ENCODE data around the gene ZNF396. TPM values are rescaled to one million over a fixed set of nuclear protein-coding genes. Genes with fewer than 3 reads are reported as not detected.

The ZNF396 gene
- total and polyA plus RNA-seq, 2 experiments from 2014 or later: 0.31 to 0.36 TPM

DNA sequence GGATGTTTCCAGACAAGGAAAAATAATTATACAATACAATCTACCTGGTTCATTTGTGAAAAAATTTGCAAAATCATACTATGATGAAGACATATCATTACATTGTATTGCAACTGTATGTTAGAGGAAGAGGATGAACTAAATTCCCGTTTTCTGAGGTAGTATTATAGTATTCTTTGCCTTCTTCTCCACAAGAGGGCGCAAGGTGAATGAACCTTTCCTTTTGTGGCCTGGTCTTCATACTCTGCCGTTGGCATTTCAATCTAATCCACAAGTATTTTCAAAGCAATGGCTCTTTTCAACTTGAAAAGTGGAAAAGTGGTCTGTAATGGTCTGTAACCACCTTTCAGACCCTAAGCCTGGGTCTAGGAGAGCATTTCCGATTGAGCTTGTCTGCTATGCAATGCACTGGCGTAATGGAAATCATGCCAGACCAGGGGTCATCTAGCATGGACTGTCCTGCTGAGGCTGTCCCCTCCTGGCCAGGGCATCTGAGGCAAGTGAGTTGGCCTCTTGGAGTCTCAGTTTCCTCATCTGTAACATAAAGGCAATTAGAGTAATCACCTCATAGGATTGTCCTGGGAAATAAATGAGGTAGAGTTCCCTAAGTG is 30.8 kb upstream of the ZNF396 start (continued):
- TF ChIP-seq STAT1 (IDR thresholded peaks at IDR 0.05; ENCODE audit: unreplicated experiment): no peak

- no peaks in the 10 kb centered on the region for H3K9me3 Mint-ChIP-seq
- TF ChIP-seq POLR2AphosphoS5 (IDR thresholded peaks at IDR 0.05; ENCODE audit: low read depth) (no peak), ZNF331 (CRISPR knock-in tag; IDR thresholded peaks at IDR 0.05; ENCODE audit: low read depth) (no peak), NANOG (IDR thresholded peaks at IDR 0.05; ENCODE audit: borderline replicate concordance) (no peak), EZH2 (IDR thresholded peaks at IDR 0.05; ENCODE audit: low read depth, unreplicated experiment) (no peak), ZNF114 (CRISPR knock-in tag; IDR thresholded peaks at IDR 0.05) (no peak), REST (IDR thresholded peaks at IDR 0.05; ENCODE audit: unreplicated experiment) (no peak), ZNF462 (CRISPR knock-in tag; IDR thresholded peaks at IDR 0.05) (no peak)
- Histone ChIP-seq H3K27ac (ENCODE audit: low read depth) (no peak overlapping the region), H3K79me2 (replicated peaks; ENCODE audit: insufficient read depth) (no peaks in the 10 kb centered on the region), H3K36me3 (ENCODE audit: insufficient read depth) (no peaks in the 10 kb centered on the region), H2AFZ (no peak overlapping the region), H3K4me2 (no peak overlapping the region), H3K4me1 (ENCODE audit: insufficient read depth) (no peaks in the 10 kb centered on the region), H3K9me2 (ENCODE audit: insufficient read depth) (no peaks in the 10 kb centered on the region), H3F3A (replicated peaks; ENCODE audit: low read depth) (no peaks in the 10 kb centered on the region), H3K4me3 (no peak overlapping the region), H3K27me3 (ENCODE audit: insufficient read depth) (no peaks in the 10 kb centered on the region), H4K20me1 (replicated peaks; ENCODE audit: insufficient read depth) (no peaks in the 10 kb centered on the region)
- H3K27ac Mint-ChIP-seq: no peak overlapping the region
- DNase-seq (ENCODE audit: low spot score): no peak
- H3K36me3 Mint-ChIP-seq (ENCODE audit: low read depth): no peaks in the 10 kb centered on the region
- H3K4me3 Mint-ChIP-seq: no peak overlapping the region
- H3K27me3 Mint-ChIP-seq (ENCODE audit: insufficient read depth, low read depth, poor library complexity): no peaks in the 10 kb centered on the region
- ATAC-seq: no peak
- no peaks in the 10 kb centered on the region; the same call in 2 of the 3 replicates for H3K4me1 Mint-ChIP-seq
Measured at GRCh38 chr18:35406666-35407065, 29.5 kb upstream of the ZNF396 start.

Data from GM23338 (cell line).